ENCODE results near the gene TENT5C.

TENT5C gene

DNA sequence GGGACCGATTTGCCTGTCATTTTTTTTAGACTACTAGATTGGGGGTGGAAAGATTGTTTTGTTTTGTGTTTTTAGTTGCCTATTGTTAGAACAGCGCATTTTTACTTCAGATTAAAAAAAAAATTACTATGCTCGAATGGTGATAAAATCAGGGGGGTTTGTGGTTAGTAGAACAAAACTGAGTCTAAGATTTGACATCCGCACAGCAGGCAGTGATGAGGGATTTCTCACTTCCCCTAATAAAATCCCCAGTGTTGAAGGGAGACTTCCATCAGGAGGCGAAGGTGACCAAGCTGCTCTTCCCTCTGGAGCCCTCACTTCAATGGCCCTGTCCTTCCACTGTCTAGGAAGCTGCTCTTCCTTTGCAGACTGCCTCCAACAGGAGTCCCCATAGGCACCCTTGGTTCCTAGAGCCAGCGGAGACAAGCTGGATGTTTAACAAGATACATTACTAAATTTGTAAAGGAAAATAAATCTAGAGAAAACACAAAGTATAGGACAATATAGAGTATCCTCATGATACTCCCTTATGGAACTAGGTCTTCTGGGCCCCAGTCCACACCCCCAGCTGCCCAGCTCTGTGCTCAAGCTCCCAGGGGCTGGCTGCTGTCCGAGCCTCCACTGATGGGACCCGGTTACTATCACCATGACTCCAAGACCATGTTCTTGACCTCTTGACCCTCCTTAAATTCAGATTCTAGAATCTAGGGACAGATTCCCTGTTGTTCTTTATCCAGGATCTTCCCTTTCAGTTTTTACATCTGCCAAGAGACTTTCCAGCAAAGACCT lies 31.0 kb downstream of the TENT5C start:
- no peak for DNase-seq (ENCODE audit: low spot score)

DNA sequence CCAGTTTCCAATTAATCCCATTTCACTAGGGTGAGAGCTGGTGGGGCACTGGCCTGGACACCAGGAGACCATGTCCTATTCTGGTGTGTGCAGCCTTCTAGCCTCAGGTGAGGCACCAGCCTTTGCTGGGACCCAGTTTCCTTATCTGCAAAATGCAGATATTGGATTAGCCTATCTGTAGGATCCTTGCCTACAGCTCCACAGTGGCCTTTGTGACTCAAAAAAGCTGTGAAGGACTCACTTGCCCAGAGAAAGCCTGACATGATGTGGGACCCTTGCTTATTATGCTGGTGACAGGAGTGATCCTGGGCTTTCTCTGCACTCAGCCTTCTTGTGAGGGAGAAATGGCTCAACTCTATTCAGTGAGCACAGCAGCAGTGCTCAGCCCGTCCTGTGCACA lies 32.3 kb downstream of the TENT5C start:
- DNase-seq (ENCODE audit: low spot score), result no peak

DNA sequence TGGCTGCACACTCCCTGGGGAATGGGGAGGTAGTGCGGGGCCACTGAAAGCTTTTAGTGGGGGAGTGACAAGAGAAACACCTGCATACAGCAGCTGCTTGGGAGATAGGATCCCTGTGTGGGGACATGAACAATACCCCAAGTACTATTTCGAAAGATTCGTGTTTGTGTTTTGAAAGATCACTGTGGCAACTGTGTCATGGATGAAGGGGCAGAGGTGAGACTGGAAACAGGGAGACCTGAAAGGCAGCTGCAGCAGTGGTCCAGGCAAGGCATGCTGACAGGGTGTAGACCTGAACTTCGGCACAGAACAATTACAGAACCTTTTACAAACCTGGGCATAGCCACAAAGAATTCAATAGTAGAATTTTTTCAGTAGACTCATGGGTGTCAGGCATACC lies 32.9 kb downstream of the TENT5C start:
- no peak for DNase-seq (ENCODE audit: low spot score)

DNA sequence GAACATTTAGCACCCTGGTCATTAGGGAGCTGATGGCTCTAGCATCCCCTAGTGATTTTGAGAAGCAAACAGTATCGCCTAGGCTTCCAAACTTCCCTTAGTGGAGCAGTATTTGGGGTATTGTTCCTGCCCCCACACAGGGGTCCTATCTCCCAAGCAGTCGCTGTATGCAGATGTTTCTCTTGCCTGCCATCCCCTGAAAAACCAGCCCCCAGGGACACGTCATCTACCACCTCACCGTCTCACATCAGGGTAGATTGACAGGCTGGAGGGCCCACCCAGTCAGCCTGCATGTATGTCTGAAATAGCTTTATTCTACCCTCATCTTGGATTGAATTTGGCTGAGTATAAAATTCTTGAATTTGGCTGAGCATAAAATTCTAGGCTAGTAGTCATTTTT lies 33.9 kb downstream of the TENT5C start:
- no peak for DNase-seq (ENCODE audit: low spot score)

DNA sequence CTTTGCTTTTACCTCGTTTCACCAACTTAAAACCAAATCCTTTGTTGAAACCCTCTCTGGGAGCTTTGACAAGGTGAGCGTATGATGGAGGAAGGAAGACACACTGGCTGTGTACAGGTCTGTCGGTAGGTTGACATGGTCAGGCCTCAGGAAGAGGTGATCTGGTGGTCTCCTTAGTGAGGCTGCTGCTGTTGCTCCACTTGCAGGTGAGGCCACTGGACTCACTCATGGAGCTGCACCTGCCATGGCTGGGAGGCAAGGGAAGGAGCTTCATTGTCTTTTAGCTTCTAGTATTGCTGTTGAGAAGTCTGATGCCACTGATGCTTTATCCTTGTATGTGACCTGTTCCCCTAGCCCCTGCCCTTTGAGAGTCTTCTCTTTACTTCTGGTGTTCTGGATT lies 35.7 kb downstream of the TENT5C start:
- no peak for DNase-seq (ENCODE audit: low spot score)

DNA sequence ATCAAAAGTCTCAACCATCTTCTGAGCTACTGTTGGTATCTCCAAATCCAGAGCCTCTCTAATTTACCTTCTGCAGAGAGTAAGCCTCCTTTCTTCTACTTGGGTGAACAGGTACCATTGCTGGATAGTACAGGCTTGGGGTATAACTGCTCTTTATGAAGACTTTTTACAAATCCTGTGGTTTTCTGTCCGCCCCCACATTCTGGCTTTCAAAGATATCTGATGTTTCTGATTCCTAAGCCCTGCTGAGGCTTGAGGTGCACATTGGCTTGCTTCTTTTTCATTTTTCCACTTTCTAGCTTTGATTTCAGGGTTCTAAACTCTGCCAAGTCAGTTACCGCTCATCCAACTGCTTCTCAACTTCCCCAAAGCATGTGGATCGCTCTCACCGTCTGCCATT lies 37.1 kb downstream of the TENT5C start:
- DNase-seq (ENCODE audit: low spot score), result no peak

DNA sequence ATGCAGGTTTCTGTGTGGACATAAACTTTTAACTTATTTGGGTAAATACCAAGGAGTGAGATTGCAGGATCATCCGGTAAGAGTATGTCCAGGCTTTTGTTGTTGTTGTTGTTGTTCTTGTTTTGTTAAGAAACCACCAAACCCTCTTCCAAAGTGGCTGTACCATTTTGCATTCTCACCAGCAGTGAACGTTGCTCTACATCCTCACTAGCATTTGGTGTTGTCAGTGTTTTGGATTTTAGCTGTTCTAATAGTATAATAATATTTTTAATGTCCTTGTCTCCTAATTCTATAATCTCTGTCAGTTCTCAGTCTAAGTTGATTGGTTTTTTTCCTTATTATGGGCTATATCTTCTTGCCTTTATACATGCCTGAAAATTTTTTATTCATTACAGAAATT lies 37.8 kb downstream of the TENT5C start:
- DNase-seq (ENCODE audit: low spot score), result no peak

DNA sequence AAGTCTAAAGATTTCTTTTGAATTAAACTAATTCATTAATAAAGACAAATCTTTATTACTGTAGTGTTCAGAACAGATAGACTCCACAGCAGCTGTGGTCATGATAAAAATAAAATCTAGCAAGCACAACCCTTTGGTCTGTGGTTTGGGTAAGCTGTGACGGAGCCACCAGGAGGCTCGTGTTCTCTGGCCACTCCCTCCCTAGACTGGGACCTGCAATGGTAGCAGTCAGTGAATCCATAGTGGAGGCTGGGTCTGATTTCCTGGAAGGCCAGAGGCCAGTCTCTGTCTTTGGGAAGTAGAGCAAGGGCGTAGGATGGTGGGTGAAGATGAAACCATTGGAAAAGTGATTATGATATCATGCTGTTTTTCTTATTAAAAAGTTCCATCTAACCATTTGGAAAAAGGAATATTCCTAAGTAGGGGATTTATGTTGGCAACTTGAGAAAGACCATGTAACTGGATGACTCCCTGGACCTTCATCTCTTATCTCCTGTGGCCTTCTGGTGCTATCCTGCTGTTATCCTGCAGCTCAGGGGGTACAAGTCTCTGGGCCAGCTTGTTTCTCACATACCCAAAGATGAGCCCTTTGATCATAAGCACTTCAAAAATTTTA lies 39.0 kb downstream of the TENT5C start:
- DNase-seq (ENCODE audit: low spot score), result no peak

DNA sequence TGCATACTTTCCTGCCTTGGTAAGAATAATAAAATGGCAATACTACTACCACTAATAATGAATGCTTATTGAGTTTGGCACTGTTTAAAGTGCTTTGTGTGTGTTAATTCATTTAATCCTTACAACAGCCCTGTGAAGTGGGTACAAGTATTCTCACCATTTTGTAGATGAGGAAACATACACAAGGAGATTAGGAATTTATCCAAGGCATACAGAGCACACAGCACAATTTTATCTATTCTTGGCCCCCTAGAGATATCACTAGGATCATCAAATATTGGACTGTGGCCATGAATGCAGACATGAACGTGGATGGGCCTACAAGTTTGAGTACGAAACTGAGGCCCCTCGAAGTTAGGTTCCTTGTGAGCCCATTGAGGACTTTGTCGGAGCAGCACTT lies 39.5 kb downstream of the TENT5C start:
- DNase-seq (ENCODE audit: low spot score), result no peak

DNA sequence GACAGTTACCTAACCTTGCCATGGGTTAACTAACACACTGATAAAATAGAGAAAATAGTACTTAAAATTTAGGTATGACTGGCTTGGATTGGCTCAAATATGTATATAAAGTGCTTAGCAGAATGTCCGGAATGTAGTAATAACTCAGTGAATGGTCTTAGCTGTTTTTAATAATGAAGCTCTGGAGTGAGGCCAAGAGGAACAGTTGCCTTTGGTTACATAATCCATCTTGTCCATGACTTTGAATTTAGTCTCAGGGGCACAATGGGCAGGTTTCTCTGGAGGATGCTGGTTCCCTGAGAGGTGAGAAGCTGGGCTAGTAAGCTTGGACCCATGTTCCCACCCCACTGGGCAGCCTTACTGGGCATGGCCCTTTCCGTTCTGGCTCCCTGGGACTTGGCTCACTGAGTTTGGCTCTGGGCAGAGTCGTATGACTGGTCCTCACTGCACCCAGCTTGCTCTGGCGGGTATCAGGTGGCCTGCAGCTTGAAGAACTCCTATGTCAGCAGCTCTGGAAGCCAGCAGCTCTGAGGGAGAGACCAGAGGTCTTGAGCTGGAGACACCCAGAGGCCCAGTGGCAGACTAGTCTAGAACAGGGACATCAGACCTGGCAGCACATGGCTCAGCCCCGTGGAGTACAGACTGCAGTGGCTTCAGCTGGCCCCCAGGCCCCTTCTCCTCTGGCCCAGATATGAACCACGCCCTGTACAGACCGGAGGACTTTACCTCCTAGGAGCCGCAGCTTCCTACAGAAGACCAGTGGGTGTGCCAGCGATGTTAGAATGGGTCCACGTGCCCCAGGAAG lies 40.4 kb downstream of the TENT5C start:
- DNase-seq (ENCODE audit: low spot score), result no peak

DNA sequence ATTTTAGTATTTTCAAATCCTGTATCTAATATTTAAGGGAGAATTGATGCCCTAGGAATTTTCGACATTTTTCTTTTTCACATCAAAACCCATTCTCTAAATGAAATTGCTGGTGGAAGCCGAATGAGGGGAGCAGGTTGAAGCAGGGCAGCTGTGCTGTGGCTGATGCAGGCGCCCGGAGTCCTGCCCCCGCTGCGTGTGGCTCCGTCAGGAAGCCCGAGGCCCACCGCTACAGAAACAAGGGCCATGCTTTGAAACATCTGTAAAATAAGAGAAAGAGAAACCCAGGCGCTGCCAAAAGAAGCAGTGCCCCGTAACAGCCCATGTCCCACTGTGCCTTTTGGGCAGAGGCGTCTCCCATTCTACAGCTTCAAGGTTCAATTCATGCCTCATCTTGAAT lies 41.1 kb downstream of the TENT5C start:
- no peak for DNase-seq (ENCODE audit: low spot score)

DNA sequence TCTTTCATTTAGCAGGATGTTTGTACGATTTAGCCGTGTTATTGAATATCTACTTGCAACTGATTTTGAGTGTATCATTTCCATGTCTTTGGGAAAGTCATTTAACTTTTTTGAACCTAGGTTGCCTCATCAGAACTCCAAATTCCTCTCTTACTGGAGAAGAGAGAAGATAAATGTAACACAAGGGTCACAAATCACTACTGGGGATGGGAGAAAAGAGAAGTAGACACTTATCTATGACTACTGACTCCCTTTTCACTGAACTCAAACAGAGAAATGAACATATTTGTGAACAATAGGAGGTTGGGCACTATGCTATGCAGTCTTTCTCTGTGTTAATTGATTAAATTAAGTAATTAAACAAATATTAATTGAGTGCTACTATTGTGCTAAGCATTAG lies 42.2 kb downstream of the TENT5C start:
- DNase-seq (ENCODE audit: low spot score), result no peak

DNA sequence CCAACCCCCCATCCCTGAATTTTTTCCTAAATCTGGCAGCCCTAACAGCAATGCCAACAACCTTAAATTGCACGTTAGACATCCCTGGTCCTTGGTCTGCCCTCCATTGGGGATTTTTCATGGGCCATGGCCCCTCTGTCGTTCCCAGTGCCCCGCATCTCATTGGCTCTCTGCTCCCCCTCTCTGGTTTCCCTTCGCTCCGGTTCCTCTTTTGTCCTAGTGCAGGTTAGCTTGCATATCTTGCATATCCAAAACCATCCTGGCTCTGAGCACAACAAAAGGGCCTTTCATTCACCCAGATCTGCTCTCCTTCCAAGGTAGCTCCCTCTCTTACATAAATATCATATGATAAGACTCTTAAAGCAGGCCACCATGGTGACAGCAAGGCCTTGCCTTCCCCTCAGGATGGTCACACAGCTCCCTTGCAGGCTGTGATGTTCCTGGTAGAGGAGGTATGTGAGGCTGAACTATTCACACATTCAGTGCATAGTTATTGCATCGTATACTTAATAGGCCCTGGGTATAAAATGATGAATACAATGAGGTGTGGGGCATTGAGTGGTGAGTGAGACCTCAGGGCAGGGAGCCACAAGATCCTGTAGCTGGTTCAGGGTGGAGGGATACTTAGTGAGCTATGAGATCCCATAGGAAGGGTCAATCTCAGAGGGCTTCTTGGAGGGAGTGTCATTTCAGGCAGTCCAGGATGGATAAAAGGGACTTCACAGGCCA lies 45.2 kb downstream of the TENT5C start:
- peak; percentile 4 for DNase-seq (ENCODE audit: low spot score)

DNA sequence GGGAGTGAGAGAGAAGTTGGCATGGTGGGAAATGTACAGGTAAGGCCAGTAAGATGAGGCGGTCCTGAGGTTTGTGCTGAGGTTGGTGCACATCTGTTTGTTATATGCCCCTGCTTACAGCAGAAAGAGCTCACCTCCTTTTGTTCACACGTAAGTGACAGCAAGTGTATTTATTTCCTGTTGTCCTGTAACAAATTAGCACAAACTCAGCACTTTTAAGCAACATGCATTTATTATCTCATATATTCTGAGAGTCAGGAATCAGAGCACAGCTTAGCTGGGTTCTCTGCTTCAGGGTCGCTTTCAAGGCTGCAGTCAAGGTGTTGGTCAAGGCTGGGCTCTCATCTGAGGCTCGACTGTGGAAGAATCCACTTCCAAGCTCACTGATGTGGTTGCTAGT lies 45.8 kb downstream of the TENT5C start:
- no peak for DNase-seq (ENCODE audit: low spot score)

DNA sequence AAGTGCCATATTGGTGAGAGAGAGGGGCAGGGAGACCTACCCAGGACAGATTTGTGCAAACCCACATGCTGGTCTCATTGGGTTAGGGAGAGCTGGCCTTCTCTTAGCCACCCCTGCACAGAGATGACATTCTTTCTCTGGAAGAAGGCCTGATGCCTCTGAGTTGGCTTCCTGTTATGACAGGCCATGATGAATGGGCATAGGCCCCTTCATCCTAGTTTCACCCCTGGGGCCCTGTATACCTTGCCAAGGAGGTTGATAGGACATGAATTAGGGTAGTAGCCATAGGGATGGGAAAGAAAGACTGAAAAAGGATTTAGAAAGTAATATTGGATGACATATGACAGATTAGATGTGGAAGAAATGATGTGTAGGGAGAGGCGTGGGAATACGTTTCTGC lies 46.6 kb downstream of the TENT5C start:
- DNase-seq (ENCODE audit: low spot score), result no peak

DNA sequence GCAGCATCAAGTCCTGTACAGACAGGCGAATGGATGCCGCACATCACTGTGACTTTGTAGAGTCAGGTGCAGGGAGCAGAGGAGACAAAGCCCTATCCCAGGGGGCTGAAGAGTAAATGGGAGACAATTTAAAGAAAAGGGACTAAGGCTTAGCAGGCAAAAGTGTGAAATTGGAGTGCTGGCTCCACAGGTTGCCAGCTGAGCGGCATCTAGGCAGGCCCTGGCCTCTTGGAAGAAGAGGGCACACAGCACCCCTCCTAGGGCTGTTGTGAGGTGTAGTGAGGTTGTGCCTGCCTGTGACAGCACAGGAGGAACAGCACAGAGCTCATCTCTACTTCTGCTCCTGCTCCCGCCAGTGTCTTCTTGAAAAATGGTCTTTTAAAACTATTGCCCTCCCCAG lies 47.3 kb downstream of the TENT5C start:
- no peak for DNase-seq (ENCODE audit: low spot score)

DNA sequence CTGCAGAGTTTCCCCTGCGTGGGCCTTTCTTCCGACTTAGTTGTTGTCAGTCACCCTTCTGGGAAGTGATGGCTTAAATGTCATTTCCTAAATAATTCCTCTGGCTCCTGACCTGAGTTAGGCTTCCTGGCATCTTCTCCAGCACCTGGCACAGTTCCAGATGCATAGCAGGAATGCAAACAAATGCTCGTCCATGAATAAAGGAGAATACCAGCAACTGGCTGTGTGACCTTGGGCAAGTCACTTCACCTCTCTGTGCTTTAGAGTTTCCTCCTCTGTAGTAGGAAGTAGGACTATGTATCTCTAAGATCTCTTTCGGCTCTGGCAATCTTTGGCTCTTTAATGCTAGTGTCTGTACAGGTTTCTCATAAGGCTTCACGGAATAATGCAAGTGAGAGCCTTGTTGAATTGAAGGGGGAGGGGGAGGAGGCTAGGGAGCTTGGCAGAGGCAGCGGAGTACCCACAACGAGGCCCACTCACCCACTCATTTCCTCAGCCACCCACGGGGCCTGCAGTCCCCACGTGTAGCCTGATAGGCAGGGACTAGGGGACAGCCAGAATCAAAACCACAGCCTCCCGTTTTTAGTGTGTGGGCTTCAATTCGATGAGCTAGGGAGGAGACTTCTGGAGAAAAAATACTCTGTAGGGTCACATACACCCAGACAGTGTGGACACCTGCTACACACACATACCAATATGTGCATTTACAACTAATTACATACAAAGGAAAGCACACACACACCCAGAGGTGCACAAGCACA lies 48.1 kb downstream of the TENT5C start:
- no peak for DNase-seq (ENCODE audit: low spot score)

DNA sequence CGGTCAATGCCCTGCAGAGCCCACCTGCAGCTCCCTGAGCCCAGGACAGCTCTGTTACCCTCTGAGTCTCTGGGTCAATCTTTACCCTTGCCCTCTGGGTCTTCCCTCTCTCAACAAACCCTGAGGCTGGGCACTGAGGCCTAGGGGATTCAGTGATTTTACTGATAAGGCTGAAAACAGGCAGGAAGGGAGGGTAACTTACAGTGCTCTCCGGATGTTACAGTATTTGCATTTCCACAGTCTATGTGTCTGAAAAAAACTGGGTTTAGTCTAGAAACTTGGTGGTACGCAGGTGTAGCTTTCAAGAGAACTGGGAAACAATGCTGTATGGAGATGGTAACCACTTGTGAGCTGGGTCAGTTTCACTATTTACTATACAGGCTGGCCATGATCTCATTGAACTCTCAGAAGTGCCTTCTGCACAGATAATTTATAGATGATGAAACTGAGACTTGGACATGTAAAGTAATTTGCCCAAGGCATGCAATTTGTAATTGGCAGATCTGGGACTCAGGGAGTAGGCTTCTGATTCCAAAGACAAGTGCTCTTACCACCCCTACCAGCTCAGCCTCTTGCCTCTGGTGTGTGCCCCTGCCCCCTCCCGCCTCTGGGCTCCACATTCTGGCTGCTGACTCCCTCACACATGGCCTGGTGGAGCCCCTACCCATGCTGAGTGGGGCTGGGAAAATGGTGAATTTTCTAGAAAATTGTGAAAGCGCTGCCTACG lies 48.8 kb downstream of the TENT5C start:
- no peak for DNase-seq (ENCODE audit: low spot score)

DNA sequence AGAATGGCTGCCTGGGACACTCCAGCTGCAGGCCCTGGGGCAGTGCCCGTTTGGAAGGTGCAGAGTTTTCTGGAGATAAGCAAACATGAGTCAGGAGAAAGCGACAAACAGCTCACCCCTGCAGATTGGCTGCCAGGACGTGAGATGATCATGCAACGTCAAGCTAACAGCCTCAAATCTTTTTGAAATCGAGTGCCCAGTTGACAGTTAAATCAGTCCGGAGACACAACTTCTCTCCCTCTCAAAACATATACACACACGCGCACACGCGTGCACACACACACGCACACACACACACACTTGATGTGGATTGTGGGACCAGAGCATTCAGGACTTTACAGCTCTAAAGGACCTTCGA lies 49.4 kb downstream of the TENT5C start:
- no peak for DNase-seq (ENCODE audit: low spot score)

DNA sequence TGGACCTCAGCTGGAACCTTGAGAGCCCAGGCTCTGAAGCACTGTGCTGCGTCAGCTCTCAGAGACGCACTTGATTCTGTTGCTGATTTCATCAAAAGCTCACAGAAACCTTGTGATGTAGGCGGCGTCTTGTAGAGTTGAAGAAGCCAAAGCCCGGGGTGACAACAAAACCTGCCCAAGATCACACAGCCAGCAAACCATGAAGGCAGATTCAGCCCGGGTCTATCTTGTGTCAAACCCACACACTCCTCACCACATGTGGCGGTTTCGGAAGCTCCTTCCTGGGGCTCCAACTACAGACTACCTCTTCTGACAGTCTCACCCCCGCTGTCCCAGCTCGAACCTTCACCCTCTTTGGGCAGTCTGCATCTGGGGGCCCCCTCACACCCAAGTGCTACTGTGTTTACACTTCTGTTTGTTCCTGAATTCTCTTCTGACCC lies 50.4 kb downstream of the TENT5C start:
- DNase-seq (ENCODE audit: low spot score), result no peak

DNA sequence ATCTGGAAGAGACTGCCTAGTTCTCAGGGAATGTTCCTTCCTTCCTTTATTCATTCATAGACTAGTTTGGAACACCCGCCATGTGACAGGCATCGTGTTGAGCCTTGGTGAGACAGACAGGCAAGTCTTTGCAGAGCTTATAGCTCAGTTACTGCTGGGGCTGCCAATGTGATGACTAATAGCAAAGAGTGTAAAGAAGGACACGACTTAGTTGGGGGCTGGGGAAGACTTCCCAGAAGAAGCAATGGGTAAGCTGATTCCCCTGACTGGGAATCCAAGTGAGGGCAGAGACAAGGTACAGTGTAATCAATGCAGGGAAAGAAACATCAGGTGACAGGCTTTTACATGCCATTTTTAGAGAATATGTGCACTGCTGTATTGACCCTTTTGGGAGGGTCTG lies 51.2 kb downstream of the TENT5C start:
- peak; percentile 11 for DNase-seq (ENCODE audit: low spot score)

Data from COLO829 (cell line).